ENCODE results near the gene RHOT2.

The RHOT2 gene

GRCh38 chr16:716200-716568, 48.3 kb downstream of the RHOT2 start:
- no peak for TF ChIP-seq CTCF (IDR thresholded peaks at IDR 0.05; ENCODE audit: control extremely low read depth, extremely low read depth, low read depth, missing control alignments)
- DNase-seq (ENCODE audit: extremely low spot score) = no peak
- CTCF ChIA-PET = interaction anchor here (0.7 to 8.3 kb wide), 7 partner anchors 9 to 387 kb away, joined by 3 to 169 read pairs (median 5); partner anchors contain the start of genes CCDC78, CHTF18, HAGHL and RPUSD1
- POLR2A ChIA-PET = interaction anchor here (1.8 kb wide), 1 partner anchor 72 kb away, joined by 5 read pairs; the partner anchor contains the start of genes CHTF18 and RPUSD1

GRCh38 chr16:716768-717325, 48.9 kb downstream of the RHOT2 start:
- ChIA-PET CTCF (interaction anchor here (1.5 to 8.3 kb wide), 4 partner anchors 9 to 325 kb away, joined by 3 to 169 read pairs (median 10); partner anchors contain the start of genes CCDC78, CHTF18, HAGHL and RPUSD1), POLR2A (no interaction called here)
- DNase-seq (ENCODE audit: extremely low spot score) = no peak
- no peak for TF ChIP-seq CTCF (IDR thresholded peaks at IDR 0.05; ENCODE audit: control extremely low read depth, extremely low read depth, low read depth, missing control alignments)

- no peak for DNase-seq (ENCODE audit: extremely low spot score)
- no peak for TF ChIP-seq CTCF (IDR thresholded peaks at IDR 0.05; ENCODE audit: control extremely low read depth, extremely low read depth, low read depth, missing control alignments)
- ChIA-PET CTCF (interaction anchor here (2.7 to 8.3 kb wide), 2 partner anchors 19 to 67 kb away, joined by 9 to 169 read pairs; partner anchors contain the start of genes CHTF18 and RPUSD1), POLR2A (no interaction called here)
Measured at GRCh38 chr16:717450-718245, 49.7 kb downstream of the RHOT2 start.

- CTCF ChIA-PET = no interaction called here
- POLR2A ChIA-PET = no interaction called here
- no peak for DNase-seq (ENCODE audit: extremely low spot score)
- TF ChIP-seq CTCF (IDR thresholded peaks at IDR 0.05; ENCODE audit: control extremely low read depth, extremely low read depth, low read depth, missing control alignments) = no peak
Measured at GRCh38 chr16:718389-718788, 50.5 kb downstream of the RHOT2 start.

- DNase-seq (ENCODE audit: extremely low spot score) = no peak
- POLR2A ChIA-PET = no interaction called here
- TF ChIP-seq CTCF (IDR thresholded peaks at IDR 0.05; ENCODE audit: control extremely low read depth, extremely low read depth, low read depth, missing control alignments) = no peak
- CTCF ChIA-PET = interaction anchor here (1.4 to 3.8 kb wide), 5 partner anchors 15 to 66 kb away, joined by 3 to 31 read pairs (median 7); no protein-coding TSS in a partner anchor
Measured at GRCh38 chr16:718922-719321, 51.0 kb downstream of the RHOT2 start.

- TF ChIP-seq CTCF (IDR thresholded peaks at IDR 0.05; ENCODE audit: control extremely low read depth, extremely low read depth, low read depth, missing control alignments) = peak; percentile 28
- ChIA-PET CTCF (interaction anchor here (0.8 to 8.0 kb wide), 14 partner anchors 8 to 384 kb away, joined by 3 to 59 read pairs (median 5); partner anchors contain the start of genes CIAO3 and MSLN), POLR2A (no interaction called here)
- no peak for DNase-seq (ENCODE audit: extremely low spot score)
Measured at GRCh38 chr16:719815-720446, 52.0 kb downstream of the RHOT2 start.

Data from GM10248 (cell line).